Measurements from ENCODE around the gene POLR3E. TPM values are rescaled to one million over a fixed set of nuclear protein-coding genes. Genes with fewer than 3 reads are reported as not detected.

The POLR3E gene
- total RNA-seq, 3 donors from 2014 or later, result 59.0 to 72.4 (median 64.0) TPM

DNA sequence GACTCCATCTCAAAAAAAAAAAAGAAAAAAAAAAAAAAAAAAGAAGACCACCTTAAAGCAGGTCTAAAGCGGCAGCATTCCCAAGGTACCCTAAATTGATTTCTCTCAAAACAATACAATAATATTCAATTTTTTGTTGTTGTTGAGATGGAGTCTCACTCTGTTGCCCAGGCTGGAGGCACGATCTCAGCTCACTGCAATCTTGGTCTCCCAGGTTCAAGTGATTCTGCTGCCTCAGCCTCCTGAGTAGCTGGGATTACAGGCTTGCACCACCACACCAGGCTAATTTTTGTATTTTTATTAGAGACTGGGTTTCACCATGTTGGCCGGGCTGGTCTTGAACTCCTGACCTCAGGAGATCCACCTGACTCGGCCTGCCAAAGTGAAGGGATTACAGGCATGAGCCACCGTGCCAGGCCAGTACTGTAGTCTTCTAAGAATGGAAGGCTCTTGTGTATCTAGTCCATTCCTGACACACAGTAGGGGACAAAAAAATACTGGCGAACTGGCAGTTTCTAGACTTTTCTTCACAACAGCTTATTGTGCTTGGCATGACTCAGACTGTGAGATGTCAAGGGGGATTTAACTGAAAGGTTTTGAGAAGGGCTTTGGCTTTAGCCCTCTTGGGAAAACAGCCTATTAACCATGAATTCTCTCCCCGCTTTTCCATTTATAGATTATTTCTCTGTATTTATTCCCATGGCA lies 59.9 kb downstream of the POLR3E start:
- intact Hi-C loops (cut with DNase I; ENCODE audit: low total_unique reads), result no loop called here
- H3K9me3 ChIP-seq, result no peaks in the 10 kb centered on the region
- no peaks in the 10 kb centered on the region for H3K4me1 ChIP-seq
- TF ChIP-seq, protein P1, sequence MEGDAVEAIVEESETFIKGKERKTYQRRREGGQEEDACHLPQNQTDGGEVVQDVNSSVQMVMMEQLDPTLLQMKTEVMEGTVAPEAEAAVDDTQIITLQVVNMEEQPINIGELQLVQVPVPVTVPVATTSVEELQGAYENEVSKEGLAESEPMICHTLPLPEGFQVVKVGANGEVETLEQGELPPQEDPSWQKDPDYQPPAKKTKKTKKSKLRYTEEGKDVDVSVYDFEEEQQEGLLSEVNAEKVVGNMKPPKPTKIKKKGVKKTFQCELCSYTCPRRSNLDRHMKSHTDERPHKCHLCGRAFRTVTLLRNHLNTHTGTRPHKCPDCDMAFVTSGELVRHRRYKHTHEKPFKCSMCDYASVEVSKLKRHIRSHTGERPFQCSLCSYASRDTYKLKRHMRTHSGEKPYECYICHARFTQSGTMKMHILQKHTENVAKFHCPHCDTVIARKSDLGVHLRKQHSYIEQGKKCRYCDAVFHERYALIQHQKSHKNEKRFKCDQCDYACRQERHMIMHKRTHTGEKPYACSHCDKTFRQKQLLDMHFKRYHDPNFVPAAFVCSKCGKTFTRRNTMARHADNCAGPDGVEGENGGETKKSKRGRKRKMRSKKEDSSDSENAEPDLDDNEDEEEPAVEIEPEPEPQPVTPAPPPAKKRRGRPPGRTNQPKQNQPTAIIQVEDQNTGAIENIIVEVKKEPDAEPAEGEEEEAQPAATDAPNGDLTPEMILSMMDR (IDR thresholded peaks at IDR 0.05), result no peak
- DNase-seq (ENCODE audit: low spot score in 2 of 2), result no peak
- H3K36me3 ChIP-seq, result no peaks in the 10 kb centered on the region
- H3K4me3 ChIP-seq, result no peak overlapping the region
- no peak overlapping the region for H3K27ac ChIP-seq
- H3K27me3 ChIP-seq, result no peaks in the 10 kb centered on the region

DNA sequence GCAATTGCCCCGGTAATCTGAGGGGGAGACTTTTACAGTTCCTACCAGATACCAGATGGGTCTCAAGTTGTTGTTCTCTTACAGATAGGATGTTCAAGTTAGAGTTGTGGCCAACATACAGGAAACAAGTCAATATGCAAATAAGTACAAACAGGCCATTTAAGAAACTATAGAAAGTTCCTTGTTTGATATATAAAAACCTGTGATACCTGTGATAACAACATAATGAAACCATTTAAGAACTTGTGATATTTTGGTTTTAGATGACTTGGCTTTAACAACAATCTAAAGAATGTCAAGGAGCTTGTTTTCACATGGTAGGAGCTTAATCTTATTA lies 60.4 kb downstream of the POLR3E start:
- TF ChIP-seq POLR2A (IDR thresholded peaks at IDR 0.05), result no peak
- TF ChIP-seq, protein P1 (IDR thresholded peaks at IDR 0.05), result no peak
- TF ChIP-seq POLR2AphosphoS5 (IDR thresholded peaks at IDR 0.05), result no peak
- no peaks in the 10 kb centered on the region for H3K4me1 ChIP-seq
- intact Hi-C loops (cut with DNase I; ENCODE audit: low total_unique reads), result no loop called here
- no peaks in the 10 kb centered on the region for H3K36me3 ChIP-seq
- H3K4me3 ChIP-seq, result no peak overlapping the region
- no peaks in the 10 kb centered on the region for H3K9me3 ChIP-seq
- no peak for DNase-seq (ENCODE audit: low spot score in 2 of 2)
- peak overlapping the region in 1 of 2 donors; percentile 21 for H3K27ac ChIP-seq
- no peaks in the 10 kb centered on the region for H3K27me3 ChIP-seq

DNA sequence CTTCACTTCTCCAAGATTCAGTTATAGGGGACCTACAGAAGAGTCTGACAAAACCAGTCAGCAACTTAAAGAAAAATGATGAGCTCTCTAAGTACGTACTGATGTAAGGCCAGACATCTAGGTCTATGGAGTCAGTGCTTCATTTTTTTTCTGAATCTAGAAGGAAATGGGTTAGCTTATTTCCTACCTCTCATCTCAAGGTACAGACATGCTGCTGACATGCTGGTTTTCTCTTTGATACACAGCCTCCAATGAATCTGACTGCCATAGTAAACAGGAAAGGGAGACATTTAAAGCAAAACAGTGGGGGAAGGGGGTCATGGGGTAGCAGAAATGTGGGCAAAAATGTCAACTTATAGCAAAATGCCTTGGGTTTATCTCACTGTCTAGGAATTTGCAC lies 60.8 kb downstream of the POLR3E start:
- Histone ChIP-seq H3K27me3 (no peaks in the 10 kb centered on the region), H3K4me1 (no peaks in the 10 kb centered on the region), H3K9me3 (no peaks in the 10 kb centered on the region), H3K4me3 (no peak overlapping the region), H3K27ac (peak overlapping the region in 1 of 2 donors; percentile 21), H3K36me3 (no peaks in the 10 kb centered on the region)
- intact Hi-C loops (cut with DNase I; ENCODE audit: low total_unique reads), result no loop called here
- TF ChIP-seq POLR2AphosphoS5 (IDR thresholded peaks at IDR 0.05) (no peak), POLR2A (IDR thresholded peaks at IDR 0.05) (no peak)
- TF ChIP-seq, protein P1 (IDR thresholded peaks at IDR 0.05), result no peak
- no peak for DNase-seq (ENCODE audit: low spot score in 2 of 2)

DNA sequence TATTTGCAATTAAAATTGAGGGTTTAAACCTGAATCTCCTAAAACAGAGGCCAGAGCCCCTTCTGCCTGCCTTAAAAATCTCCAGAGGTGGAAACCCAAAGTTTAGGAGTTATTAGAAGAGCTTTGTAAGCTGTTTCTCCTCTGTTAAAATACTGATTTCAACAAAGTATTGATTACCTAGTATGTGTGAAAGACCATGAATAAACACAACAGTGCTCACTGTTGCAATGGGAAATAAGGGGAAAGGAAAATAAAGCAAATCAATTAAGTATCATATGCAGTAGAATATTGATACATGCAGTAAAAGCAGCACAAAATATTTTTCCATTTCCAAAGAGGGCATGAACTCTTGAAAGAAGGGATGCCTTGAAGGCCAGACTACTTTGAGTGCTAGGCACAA lies 62.5 kb downstream of the POLR3E start:
- H3K9me3 ChIP-seq, result no peaks in the 10 kb centered on the region
- H3K4me1 ChIP-seq, result no peaks in the 10 kb centered on the region
- H3K4me3 ChIP-seq, result no peak overlapping the region
- intact Hi-C loops (cut with DNase I; ENCODE audit: low total_unique reads), result no loop called here
- TF ChIP-seq, protein P1 (IDR thresholded peaks at IDR 0.05), result no peak
- TF ChIP-seq POLR2A (IDR thresholded peaks at IDR 0.05), result no peak
- TF ChIP-seq POLR2AphosphoS5 (IDR thresholded peaks at IDR 0.05), result no peak
- DNase-seq (ENCODE audit: low spot score in 2 of 2), result no peak
- no peaks in the 10 kb centered on the region for H3K36me3 ChIP-seq
- H3K27me3 ChIP-seq, result no peaks in the 10 kb centered on the region
- no peak overlapping the region for H3K27ac ChIP-seq

DNA sequence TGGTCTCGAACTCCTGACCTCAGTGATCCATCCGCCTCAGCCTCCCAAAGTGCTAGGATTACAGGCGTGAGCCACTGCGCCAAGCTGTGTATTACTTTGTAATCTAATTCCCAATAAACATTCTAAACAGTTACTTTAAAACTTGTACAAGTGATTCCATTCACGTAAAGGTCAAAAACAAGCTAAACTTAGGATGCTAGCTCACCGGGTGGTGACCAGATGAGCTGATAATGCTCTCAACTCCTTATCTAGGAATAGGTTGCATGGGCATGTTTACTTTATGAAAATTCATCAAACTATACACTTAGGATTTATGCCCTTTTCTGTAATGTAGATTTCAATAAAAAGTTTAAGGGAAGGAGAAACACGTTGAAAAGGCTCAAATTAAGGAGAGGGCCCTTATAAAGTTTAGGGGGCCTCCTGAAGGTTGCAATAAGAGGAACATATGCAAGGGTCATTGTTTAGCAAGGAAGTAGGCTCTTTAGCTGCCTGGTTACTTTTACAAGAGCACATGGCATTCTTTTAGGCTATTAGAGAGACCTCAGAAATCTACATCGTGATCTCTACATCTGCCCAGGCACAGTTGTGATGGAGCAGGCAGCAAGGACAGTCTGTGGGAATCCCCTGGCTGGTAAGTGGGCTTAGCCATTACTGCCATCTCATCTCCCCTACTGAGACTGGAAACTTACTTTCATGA lies 63.9 kb downstream of the POLR3E start:
- Histone ChIP-seq H3K4me1 (no peaks in the 10 kb centered on the region), H3K9me3 (no peaks in the 10 kb centered on the region), H3K4me3 (no peak overlapping the region), H3K27me3 (no peaks in the 10 kb centered on the region), H3K27ac (no peak overlapping the region), H3K36me3 (no peaks in the 10 kb centered on the region)
- intact Hi-C loops (cut with DNase I; ENCODE audit: low total_unique reads), result no loop called here
- no peak for DNase-seq (ENCODE audit: low spot score in 2 of 2)
- TF ChIP-seq POLR2A (IDR thresholded peaks at IDR 0.05) (no peak), POLR2AphosphoS5 (IDR thresholded peaks at IDR 0.05) (no peak)
- TF ChIP-seq, protein P1 (IDR thresholded peaks at IDR 0.05), result no peak

Measured in breast epithelium (tissue), 4 donors.